ENCODE data around the gene FKBP14.
A peak's percentile ranks its signal among the peaks of the same experiment; 100 is the strongest.
"Not testable (repeated sequence)": the region's sequence is repeated elsewhere in the genome, so short reads cannot be mapped to it uniquely, and the experiment has no call there.

The FKBP14 gene, protein sequence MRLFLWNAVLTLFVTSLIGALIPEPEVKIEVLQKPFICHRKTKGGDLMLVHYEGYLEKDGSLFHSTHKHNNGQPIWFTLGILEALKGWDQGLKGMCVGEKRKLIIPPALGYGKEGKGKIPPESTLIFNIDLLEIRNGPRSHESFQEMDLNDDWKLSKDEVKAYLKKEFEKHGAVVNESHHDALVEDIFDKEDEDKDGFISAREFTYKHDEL

DNA sequence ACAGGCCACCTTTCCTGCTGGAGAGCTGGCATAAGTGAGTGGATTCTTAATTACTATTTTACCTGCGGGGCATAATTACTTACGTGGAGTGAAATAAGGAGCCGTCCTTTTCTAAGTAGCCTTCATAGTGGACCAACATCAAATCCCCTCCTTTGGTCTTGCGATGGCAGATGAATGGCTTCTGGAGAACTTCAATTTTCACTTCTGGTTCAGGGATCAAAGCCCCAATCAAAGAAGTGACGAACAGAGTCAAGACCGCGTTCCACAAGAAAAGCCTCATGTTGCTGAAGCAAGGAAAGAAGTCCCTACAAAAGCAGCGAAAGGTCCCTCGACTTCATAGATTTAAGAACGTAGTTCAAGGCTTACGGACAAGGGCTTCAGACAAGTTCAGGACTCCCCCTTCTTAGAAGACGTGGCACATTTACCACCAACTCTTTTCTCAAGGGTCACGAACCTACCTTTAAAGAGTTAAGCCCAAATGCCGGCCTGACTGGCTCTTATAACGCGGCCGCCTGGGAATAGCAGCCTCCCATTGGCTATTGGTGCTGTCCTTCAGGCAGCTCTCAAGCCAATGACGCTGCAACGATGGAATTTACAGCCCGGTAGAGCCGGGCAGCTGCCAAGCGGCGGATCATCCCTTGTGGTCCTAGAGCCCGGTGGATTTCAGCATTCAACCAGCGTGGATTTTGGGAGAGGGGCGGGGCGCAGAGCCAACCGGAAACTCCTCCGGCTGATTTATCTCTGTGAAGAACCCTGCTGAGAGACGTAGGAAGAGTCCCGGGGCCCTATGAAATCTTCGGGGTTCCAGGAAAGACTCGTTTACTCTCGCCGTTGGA lies at the start of gene FKBP14:
Gene FKBP14, minus strand, starts transcription at position 474 of the 836 bp plus-strand sequence. Its CDS starts 194 bp downstream, at position 280.
- peaks cover 11% of the 10 kb centered on the region for H3K4me1 ChIP-seq (ENCODE audit: control insufficient read depth, insufficient read depth, low read length)
- peak within 1 kb of the TSS; percentile 78 for H3K27ac ChIP-seq (ENCODE audit: low read depth, low read length)
- H3K27me3 ChIP-seq (ENCODE audit: control insufficient read depth, insufficient read depth, low read length): no peaks in the 10 kb centered on the region
- peak within 1 kb of the TSS; percentile 90 for H3K4me3 ChIP-seq (ENCODE audit: low read length)
- no peaks in the 10 kb centered on the region for H3K36me3 ChIP-seq (ENCODE audit: control insufficient read depth, insufficient read depth, low read length)
- H3K9ac ChIP-seq (ENCODE audit: low read length): peak within 1 kb of the TSS; percentile 64

DNA sequence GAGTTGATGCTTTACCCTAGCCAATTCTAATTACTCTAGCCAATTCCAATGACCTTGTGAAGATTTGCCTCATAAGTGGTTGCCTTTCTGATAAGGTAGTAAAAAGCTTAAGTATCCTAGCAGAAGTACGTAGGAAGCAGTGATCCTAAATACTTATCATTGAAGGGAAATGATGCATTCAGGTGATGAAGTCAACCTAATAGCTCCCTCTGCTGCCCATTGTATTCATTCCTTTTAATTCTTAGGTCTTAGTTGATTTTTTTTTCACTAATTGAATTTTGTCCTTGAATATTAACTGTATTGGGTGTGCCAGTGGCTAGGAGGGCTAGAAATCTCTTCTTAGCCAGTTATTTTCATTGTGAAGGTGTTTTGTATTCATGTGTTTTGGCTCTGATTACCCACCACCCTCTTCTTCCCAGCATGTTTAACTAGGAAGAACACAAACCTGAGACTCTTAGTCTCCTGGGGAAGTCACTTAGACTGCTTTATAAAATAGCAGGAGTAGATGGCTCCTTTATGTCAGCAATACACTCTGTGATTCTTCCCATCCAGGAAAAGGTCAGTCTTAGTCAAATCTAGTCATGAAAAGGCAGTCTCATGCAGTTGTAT lies 48.0 kb upstream of the FKBP14 start:
- Histone ChIP-seq H3K27me3 (ENCODE audit: control insufficient read depth, insufficient read depth, low read length) (no peaks in the 10 kb centered on the region), H3K36me3 (ENCODE audit: control insufficient read depth, insufficient read depth, low read length) (peaks cover 2% of the 10 kb centered on the region), H3K9ac (ENCODE audit: low read length) (no peak overlapping the region), H3K4me1 (ENCODE audit: control insufficient read depth, insufficient read depth, low read length) (no peaks in the 10 kb centered on the region), H3K27ac (ENCODE audit: low read depth, low read length) (no peak overlapping the region), H3K4me3 (ENCODE audit: low read length) (no peak overlapping the region)

DNA sequence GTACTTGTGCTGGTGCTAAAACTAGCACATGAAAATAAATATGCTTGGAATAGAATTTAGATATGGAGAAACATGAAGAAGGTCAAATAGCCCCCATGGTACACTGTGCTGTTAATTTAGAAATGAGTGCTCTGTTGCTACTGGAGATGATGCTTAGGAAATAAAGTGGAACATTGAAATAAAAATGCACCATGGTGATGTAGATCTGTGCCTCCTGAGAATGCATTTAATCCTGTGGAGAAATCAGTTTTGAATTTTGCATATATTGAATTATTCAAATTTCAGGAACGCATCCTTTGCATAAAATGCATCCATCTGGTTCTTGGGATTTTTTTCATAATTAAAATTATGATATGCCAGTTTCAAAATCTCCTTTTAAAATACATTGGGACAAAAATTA lies 46.2 kb upstream of the FKBP14 start:
- Histone ChIP-seq H3K9ac (ENCODE audit: low read length) (no peak overlapping the region), H3K27ac (ENCODE audit: low read depth, low read length) (no peak overlapping the region), H3K27me3 (ENCODE audit: control insufficient read depth, insufficient read depth, low read length) (no peaks in the 10 kb centered on the region), H3K4me3 (ENCODE audit: low read length) (no peak overlapping the region), H3K36me3 (ENCODE audit: control insufficient read depth, insufficient read depth, low read length) (peaks cover 2% of the 10 kb centered on the region), H3K4me1 (ENCODE audit: control insufficient read depth, insufficient read depth, low read length) (no peaks in the 10 kb centered on the region)

DNA sequence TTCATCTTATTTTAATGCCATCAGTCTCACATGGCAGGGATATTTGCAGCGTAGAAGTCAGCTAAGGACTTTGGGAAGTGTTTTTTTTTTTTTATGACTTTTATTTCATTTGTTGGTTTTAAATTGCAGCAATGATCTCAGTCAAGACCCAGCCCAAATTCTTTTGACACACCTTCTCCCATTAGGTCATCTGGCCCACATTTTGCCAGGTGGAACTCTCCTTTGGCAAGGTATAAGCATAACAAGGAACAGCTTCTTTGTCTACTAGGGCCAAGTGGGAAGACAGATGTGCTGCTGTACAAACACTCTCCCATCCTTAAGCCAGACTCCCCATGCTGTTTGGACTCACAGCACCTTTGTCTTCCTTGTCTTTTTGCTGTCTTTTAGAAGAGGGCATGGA lies 43.5 kb upstream of the FKBP14 start:
- H3K4me1 ChIP-seq (ENCODE audit: control insufficient read depth, insufficient read depth, low read length): no peaks in the 10 kb centered on the region
- no peak overlapping the region for H3K4me3 ChIP-seq (ENCODE audit: low read length)
- no peak overlapping the region for H3K9ac ChIP-seq (ENCODE audit: low read length)
- H3K27ac ChIP-seq (ENCODE audit: low read depth, low read length): no peak overlapping the region
- peaks cover 2% of the 10 kb centered on the region for H3K36me3 ChIP-seq (ENCODE audit: control insufficient read depth, insufficient read depth, low read length)
- no peaks in the 10 kb centered on the region for H3K27me3 ChIP-seq (ENCODE audit: control insufficient read depth, insufficient read depth, low read length)

DNA sequence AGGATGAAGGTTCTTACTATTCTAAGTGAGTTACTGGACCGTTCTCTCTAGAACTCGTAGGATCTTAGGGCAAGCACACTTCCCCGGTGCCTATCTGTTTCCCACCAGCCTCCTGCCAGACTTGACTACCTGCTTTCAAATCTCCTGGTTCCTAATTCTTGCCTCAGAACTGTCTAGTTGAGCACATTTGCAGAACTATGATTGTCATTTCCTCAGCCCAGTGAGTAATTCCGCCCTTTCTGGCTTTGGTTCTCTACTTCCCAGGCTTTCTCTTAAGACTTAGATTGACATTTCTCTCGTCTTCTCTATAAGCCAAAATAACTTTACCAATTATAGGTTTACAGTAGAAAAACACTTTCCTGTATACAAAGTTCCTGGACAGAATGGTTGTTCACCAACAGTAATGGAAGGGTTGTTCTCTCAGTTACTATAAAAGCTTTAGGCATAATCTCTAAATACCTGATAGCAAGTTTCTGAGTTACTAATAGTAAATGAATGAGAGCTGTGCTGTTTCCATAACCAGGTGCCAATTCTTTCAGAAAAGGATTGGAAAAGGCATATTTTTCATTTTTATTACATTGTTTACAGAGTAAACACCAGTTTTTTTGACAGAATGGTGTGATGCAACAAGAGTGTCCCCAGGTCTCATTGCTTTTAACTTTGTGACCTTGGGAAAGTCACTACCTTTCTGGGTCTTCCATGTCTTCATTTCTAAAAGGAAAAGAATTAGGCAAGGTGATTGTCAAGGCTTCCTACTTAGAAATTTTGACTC lies 42.8 kb upstream of the FKBP14 start:
- Histone ChIP-seq H3K4me3 (ENCODE audit: low read length) (no peak overlapping the region), H3K27ac (ENCODE audit: low read depth, low read length) (no peak overlapping the region), H3K36me3 (ENCODE audit: control insufficient read depth, insufficient read depth, low read length) (peaks cover 2% of the 10 kb centered on the region), H3K4me1 (ENCODE audit: control insufficient read depth, insufficient read depth, low read length) (no peaks in the 10 kb centered on the region), H3K27me3 (ENCODE audit: control insufficient read depth, insufficient read depth, low read length) (no peaks in the 10 kb centered on the region), H3K9ac (ENCODE audit: low read length) (no peak overlapping the region)

DNA sequence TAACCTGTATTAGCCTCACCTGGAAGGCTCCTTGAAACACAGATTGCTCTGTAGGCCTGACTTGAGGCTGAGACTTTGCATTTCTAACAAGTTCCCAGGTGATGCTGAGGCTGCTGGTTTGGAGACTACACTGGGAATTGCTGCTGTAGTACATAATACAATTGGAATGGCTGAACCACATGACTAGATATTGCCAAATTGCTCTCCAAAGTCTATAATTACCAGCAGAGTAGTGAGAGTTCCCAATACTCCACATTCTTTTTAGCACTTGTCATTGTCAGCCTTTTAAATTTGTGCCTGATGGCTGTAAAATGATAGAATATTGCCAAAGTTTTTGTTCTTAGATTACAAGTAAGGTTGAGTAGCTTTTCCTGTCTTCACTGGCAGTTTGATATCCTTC lies 41.6 kb upstream of the FKBP14 start:
- no peaks in the 10 kb centered on the region for H3K4me1 ChIP-seq (ENCODE audit: control insufficient read depth, insufficient read depth, low read length)
- no peak overlapping the region for H3K9ac ChIP-seq (ENCODE audit: low read length)
- H3K4me3 ChIP-seq (ENCODE audit: low read length): no peak overlapping the region
- H3K36me3 ChIP-seq (ENCODE audit: control insufficient read depth, insufficient read depth, low read length): peaks cover 2% of the 10 kb centered on the region
- no peaks in the 10 kb centered on the region for H3K27me3 ChIP-seq (ENCODE audit: control insufficient read depth, insufficient read depth, low read length)
- no peak overlapping the region for H3K27ac ChIP-seq (ENCODE audit: low read depth, low read length)

DNA sequence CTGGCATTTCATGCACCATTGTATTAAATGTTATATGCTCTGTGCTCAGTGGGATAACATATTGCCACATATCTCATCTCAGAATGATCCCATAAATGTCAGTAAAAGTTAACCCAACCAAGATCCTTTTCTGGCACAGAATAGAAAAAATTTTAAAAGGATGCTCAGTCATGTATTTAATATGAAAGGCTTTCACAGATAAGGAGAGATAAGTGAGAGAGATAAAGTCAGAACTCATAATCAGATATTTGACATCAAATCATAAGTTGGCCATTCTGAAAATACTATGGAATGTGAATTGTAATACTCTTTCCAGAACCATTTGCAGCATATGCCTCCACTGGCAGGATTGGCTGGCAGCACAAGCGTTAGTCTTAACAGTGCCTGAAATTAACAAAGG lies 40.2 kb upstream of the FKBP14 start:
- Histone ChIP-seq H3K9ac (ENCODE audit: low read length) (no peak overlapping the region), H3K4me1 (ENCODE audit: control insufficient read depth, insufficient read depth, low read length) (no peaks in the 10 kb centered on the region), H3K27ac (ENCODE audit: low read depth, low read length) (no peak overlapping the region), H3K27me3 (ENCODE audit: control insufficient read depth, insufficient read depth, low read length) (no peaks in the 10 kb centered on the region), H3K4me3 (ENCODE audit: low read length) (no peak overlapping the region), H3K36me3 (ENCODE audit: control insufficient read depth, insufficient read depth, low read length) (peaks cover 2% of the 10 kb centered on the region)

DNA sequence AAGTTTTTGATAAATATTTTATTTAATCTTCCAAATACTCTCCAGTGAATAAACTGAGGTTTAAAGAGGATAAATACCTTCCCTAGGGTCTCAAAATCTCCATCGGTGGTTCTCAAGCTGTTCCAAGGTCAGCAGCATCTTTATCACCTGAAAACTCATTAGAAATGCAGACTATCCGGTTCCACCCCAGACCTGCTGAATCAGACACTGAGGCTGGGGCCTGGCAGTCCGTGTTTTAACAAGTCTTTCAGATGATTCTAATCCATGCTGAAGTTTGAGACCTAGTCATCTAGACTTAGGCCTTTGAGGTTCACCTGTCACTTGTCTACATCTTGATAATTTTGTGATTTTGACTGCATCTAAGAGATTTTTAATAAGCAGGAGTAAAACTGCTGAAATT lies 39.2 kb upstream of the FKBP14 start:
- no peaks in the 10 kb centered on the region for H3K36me3 ChIP-seq (ENCODE audit: control insufficient read depth, insufficient read depth, low read length)

DNA sequence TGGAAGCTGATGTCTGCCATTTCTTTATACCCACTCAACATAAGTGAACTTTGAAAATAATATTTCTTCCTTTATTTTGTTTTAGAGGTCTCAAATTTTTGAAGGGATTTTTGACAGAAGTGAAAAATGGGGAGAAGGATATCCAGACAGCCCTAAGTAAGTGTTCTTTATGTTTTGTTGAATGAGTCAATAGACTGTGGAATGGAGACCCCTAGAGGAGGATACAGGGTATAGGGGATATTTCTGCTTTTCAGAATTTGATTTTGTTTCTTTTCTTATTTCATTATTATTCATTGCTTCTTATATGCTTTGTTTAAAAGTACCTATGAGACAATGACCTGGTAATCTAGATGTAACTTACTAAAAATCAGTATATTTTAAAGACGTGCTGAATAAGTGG lies 36.1 kb upstream of the FKBP14 start:
- Histone ChIP-seq H3K4me1 (ENCODE audit: control insufficient read depth, insufficient read depth, low read length) (no peaks in the 10 kb centered on the region), H3K27ac (ENCODE audit: low read depth, low read length) (no peak overlapping the region), H3K27me3 (ENCODE audit: control insufficient read depth, insufficient read depth, low read length) (no peaks in the 10 kb centered on the region), H3K9ac (ENCODE audit: low read length) (no peak overlapping the region), H3K4me3 (ENCODE audit: low read length) (no peak overlapping the region), H3K36me3 (ENCODE audit: control insufficient read depth, insufficient read depth, low read length) (no peaks in the 10 kb centered on the region)

More for the DNA sequence above, 39.2 kb upstream of the FKBP14 start:
- Histone ChIP-seq H3K4me3 (ENCODE audit: low read length) (no peak overlapping the region), H3K4me1 (ENCODE audit: control insufficient read depth, insufficient read depth, low read length) (no peaks in the 10 kb centered on the region), H3K27me3 (ENCODE audit: control insufficient read depth, insufficient read depth, low read length) (no peaks in the 10 kb centered on the region), H3K9ac (ENCODE audit: low read length) (no peak overlapping the region), H3K27ac (ENCODE audit: low read depth, low read length) (no peak overlapping the region)

DNA sequence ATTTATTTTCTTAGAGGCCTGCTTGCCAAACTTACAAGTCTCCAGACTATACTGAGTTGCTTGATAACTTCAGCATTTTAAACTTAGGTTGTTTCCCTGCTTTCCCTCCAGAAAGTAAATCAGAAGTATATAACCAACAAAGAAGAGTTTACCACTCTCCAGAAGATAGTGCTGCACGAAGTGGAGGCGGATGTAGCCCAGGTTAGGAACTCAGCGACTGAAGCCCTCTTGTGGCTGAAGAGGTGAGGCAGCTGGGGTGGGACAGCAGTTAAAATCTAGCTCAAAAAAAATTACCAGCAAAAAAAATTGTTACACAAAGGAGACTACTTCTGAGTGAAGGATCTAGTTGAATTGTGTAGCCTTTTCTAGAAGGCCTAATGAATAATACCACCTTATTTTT lies 35.3 kb upstream of the FKBP14 start:
- H3K36me3 ChIP-seq (ENCODE audit: control insufficient read depth, insufficient read depth, low read length); H3K9ac ChIP-seq (ENCODE audit: low read length); H3K4me1 ChIP-seq (ENCODE audit: control insufficient read depth, insufficient read depth, low read length); H3K4me3 ChIP-seq (ENCODE audit: low read length); H3K27me3 ChIP-seq (ENCODE audit: control insufficient read depth, insufficient read depth, low read length); H3K27ac ChIP-seq (ENCODE audit: low read depth, low read length): not testable (repeated sequence)

DNA sequence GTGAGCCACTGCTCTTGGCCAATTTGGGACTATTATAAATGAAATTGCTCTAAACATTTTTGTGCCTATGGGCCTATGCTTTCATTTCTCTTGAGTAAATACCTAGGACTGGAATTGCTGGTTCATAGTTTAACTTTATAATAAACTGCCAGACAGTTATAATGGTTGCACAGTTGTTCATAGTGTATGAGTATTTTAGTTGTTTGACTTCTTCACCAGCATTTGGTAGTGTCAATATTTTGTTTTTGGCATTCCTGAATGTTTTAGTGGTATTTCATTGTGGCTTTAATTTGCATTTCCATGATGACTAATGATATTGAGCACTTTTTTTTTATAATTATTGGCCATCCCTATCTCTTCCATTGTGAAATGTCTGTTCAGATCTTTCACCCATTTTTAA lies 31.2 kb upstream of the FKBP14 start:
- no peak overlapping the region for H3K4me3 ChIP-seq (ENCODE audit: low read length)
- H3K27ac ChIP-seq (ENCODE audit: low read depth, low read length): no peak overlapping the region
- H3K4me1 ChIP-seq (ENCODE audit: control insufficient read depth, insufficient read depth, low read length): no peaks in the 10 kb centered on the region
- no peak overlapping the region for H3K9ac ChIP-seq (ENCODE audit: low read length)
- no peaks in the 10 kb centered on the region for H3K27me3 ChIP-seq (ENCODE audit: control insufficient read depth, insufficient read depth, low read length)
- H3K36me3 ChIP-seq (ENCODE audit: control insufficient read depth, insufficient read depth, low read length): no peaks in the 10 kb centered on the region

DNA sequence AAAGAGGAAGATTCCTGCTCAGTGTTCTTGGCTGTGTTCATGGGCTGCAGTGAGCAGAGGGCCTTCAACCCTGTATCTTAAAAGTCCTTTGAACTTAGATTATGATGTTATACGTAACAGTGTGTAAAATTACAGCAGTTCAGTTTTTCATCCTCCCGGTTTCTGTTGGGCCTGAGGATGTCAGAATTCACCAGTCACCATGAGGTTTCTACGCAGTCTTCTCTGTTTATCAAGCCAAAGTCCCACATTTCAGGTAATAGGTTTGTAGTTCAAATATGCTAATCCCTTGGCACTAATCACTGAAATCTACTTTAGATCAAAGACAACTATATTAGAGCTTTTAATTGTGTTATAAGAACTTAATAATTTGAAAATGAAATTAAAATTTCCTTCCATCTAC lies 26.6 kb upstream of the FKBP14 start:
- no peak overlapping the region for H3K27ac ChIP-seq (ENCODE audit: low read depth, low read length)
- H3K27me3 ChIP-seq (ENCODE audit: control insufficient read depth, insufficient read depth, low read length): no peaks in the 10 kb centered on the region
- H3K4me3 ChIP-seq (ENCODE audit: low read length): no peak overlapping the region
- H3K4me1 ChIP-seq (ENCODE audit: control insufficient read depth, insufficient read depth, low read length): no peaks in the 10 kb centered on the region
- no peak overlapping the region for H3K9ac ChIP-seq (ENCODE audit: low read length)
- H3K36me3 ChIP-seq (ENCODE audit: control insufficient read depth, insufficient read depth, low read length): peaks cover 4% of the 10 kb centered on the region
